ENCODE results near the gene MARCKS.
A peak's percentile ranks its signal among the peaks of the same experiment; 100 is the strongest.

MARCKS gene

GRCh38 chr6:113859349-113860180 lies 2.4 kb downstream of the MARCKS start:
- H3K27ac ChIP-seq (ENCODE audit: insufficient read depth, low read length, poor library complexity, severe bottlenecking) = no peak overlapping the region
- H3K36me3 ChIP-seq (ENCODE audit: control insufficient read depth, insufficient read depth, low read length) = no peaks in the 10 kb centered on the region
- no peak for DNase-seq
- peaks cover 25% of the 10 kb centered on the region for H3K27me3 ChIP-seq (replicated peaks; ENCODE audit: control insufficient read depth, insufficient read depth, low read length, poor library complexity, severe bottlenecking)
- no peaks in the 10 kb centered on the region for H3K9me3 ChIP-seq (ENCODE audit: control insufficient read depth, low read length)
- peaks cover 34% of the 10 kb centered on the region for H3K4me1 ChIP-seq (ENCODE audit: control insufficient read depth, insufficient read depth, low read length, poor library complexity, severe bottlenecking)
- H3K4me3 ChIP-seq (ENCODE audit: insufficient read depth, low read depth, low read length, poor library complexity, severe bottlenecking) = peak overlapping the region; percentile 33

DNA sequence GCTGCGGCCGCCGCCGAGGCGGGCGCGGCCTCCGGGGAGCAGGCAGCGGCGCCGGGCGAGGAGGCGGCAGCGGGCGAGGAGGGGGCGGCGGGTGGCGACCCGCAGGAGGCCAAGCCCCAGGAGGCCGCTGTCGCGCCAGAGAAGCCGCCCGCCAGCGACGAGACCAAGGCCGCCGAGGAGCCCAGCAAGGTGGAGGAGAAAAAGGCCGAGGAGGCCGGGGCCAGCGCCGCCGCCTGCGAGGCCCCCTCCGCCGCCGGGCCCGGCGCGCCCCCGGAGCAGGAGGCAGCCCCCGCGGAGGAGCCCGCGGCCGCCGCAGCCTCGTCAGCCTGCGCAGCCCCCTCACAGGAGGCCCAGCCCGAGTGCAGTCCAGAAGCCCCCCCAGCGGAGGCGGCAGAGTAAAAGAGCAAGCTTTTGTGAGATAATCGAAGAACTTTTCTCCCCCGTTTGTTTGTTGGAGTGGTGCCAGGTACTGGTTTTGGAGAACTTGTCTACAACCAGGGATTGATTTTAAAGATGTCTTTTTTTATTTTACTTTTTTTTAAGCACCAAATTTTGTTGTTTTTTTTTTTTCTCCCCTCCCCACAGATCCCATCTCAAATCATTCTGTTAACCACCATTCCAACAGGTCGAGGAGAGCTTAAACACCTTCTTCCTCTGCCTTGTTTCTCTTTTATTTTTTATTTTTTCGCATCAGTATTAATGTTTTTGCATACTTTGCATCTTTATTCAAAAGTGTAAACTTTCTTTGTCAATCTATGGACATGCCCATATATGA lies 3.2 kb downstream of the MARCKS start:
- Histone ChIP-seq H3K27me3 (replicated peaks; ENCODE audit: control insufficient read depth, insufficient read depth, low read length, poor library complexity, severe bottlenecking) (peaks cover 20% of the 10 kb centered on the region), H3K4me1 (ENCODE audit: control insufficient read depth, insufficient read depth, low read length, poor library complexity, severe bottlenecking) (peaks cover 31% of the 10 kb centered on the region), H3K9me3 (ENCODE audit: control insufficient read depth, low read length) (no peaks in the 10 kb centered on the region), H3K36me3 (ENCODE audit: control insufficient read depth, insufficient read depth, low read length) (no peaks in the 10 kb centered on the region), H3K27ac (ENCODE audit: insufficient read depth, low read length, poor library complexity, severe bottlenecking) (no peak overlapping the region), H3K4me3 (ENCODE audit: insufficient read depth, low read depth, low read length, poor library complexity, severe bottlenecking) (no peak overlapping the region)
- no peak for DNase-seq

DNA sequence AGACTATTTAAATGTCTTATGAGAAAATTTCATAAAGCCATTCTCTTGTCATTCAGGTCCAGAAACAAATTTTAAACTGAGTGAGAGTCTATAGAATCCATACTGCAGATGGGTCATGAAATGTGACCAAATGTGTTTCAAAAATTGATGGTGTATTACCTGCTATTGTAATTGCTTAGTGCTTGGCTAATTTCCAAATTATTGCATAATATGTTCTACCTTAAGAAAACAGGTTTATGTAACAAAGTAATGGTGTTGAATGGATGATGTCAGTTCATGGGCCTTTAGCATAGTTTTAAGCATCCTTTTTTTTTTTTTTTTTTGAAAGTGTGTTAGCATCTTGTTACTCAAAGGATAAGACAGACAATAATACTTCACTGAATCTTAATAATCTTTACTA lies 5.0 kb downstream of the MARCKS start:
- Histone ChIP-seq H3K9me3 (ENCODE audit: control insufficient read depth, low read length) (no peaks in the 10 kb centered on the region), H3K27me3 (replicated peaks; ENCODE audit: control insufficient read depth, insufficient read depth, low read length, poor library complexity, severe bottlenecking) (peaks cover 12% of the 10 kb centered on the region), H3K4me1 (ENCODE audit: control insufficient read depth, insufficient read depth, low read length, poor library complexity, severe bottlenecking) (peaks cover 19% of the 10 kb centered on the region), H3K27ac (ENCODE audit: insufficient read depth, low read length, poor library complexity, severe bottlenecking) (no peak overlapping the region), H3K36me3 (ENCODE audit: control insufficient read depth, insufficient read depth, low read length) (no peaks in the 10 kb centered on the region), H3K4me3 (ENCODE audit: insufficient read depth, low read depth, low read length, poor library complexity, severe bottlenecking) (no peak overlapping the region)
- DNase-seq = no peak

GRCh38 chr6:113870917-113871316 lies 13.8 kb downstream of the MARCKS start:
- no peak overlapping the region for H3K27ac ChIP-seq (ENCODE audit: insufficient read depth, low read length, poor library complexity, severe bottlenecking)
- DNase-seq = no peak
- no peaks in the 10 kb centered on the region for H3K36me3 ChIP-seq (ENCODE audit: control insufficient read depth, insufficient read depth, low read length)

GRCh38 chr6:113871975-113872374 lies 14.8 kb downstream of the MARCKS start:
- Histone ChIP-seq H3K27me3 (replicated peaks; ENCODE audit: control insufficient read depth, insufficient read depth, low read length, poor library complexity, severe bottlenecking) (no peaks in the 10 kb centered on the region), H3K4me1 (ENCODE audit: control insufficient read depth, insufficient read depth, low read length, poor library complexity, severe bottlenecking) (no peaks in the 10 kb centered on the region), H3K36me3 (ENCODE audit: control insufficient read depth, insufficient read depth, low read length) (no peaks in the 10 kb centered on the region), H3K4me3 (ENCODE audit: insufficient read depth, low read depth, low read length, poor library complexity, severe bottlenecking) (no peak overlapping the region), H3K9me3 (ENCODE audit: control insufficient read depth, low read length) (no peaks in the 10 kb centered on the region), H3K27ac (ENCODE audit: insufficient read depth, low read length, poor library complexity, severe bottlenecking) (no peak overlapping the region)
- no peak for DNase-seq

More at GRCh38 chr6:113870917-113871316, 13.8 kb downstream of the MARCKS start:
- no peaks in the 10 kb centered on the region for H3K4me1 ChIP-seq (ENCODE audit: control insufficient read depth, insufficient read depth, low read length, poor library complexity, severe bottlenecking)
- no peak overlapping the region for H3K4me3 ChIP-seq (ENCODE audit: insufficient read depth, low read depth, low read length, poor library complexity, severe bottlenecking)
- H3K27me3 ChIP-seq (replicated peaks; ENCODE audit: control insufficient read depth, insufficient read depth, low read length, poor library complexity, severe bottlenecking) = no peaks in the 10 kb centered on the region
- no peaks in the 10 kb centered on the region for H3K9me3 ChIP-seq (ENCODE audit: control insufficient read depth, low read length)

GRCh38 chr6:113873043-113873667 lies 16.0 kb downstream of the MARCKS start:
- H3K27ac ChIP-seq (ENCODE audit: insufficient read depth, low read length, poor library complexity, severe bottlenecking) = no peak overlapping the region
- no peaks in the 10 kb centered on the region for H3K9me3 ChIP-seq (ENCODE audit: control insufficient read depth, low read length)
- DNase-seq = no peak
- H3K36me3 ChIP-seq (ENCODE audit: control insufficient read depth, insufficient read depth, low read length) = no peaks in the 10 kb centered on the region
- no peaks in the 10 kb centered on the region for H3K4me1 ChIP-seq (ENCODE audit: control insufficient read depth, insufficient read depth, low read length, poor library complexity, severe bottlenecking)
- no peaks in the 10 kb centered on the region for H3K27me3 ChIP-seq (replicated peaks; ENCODE audit: control insufficient read depth, insufficient read depth, low read length, poor library complexity, severe bottlenecking)
- no peak overlapping the region for H3K4me3 ChIP-seq (ENCODE audit: insufficient read depth, low read depth, low read length, poor library complexity, severe bottlenecking)

GRCh38 chr6:113875470-113875869 lies 18.3 kb downstream of the MARCKS start:
- H3K4me3 ChIP-seq (ENCODE audit: insufficient read depth, low read depth, low read length, poor library complexity, severe bottlenecking) = no peak overlapping the region
- no peak for DNase-seq
- no peaks in the 10 kb centered on the region for H3K4me1 ChIP-seq (ENCODE audit: control insufficient read depth, insufficient read depth, low read length, poor library complexity, severe bottlenecking)
- H3K27ac ChIP-seq (ENCODE audit: insufficient read depth, low read length, poor library complexity, severe bottlenecking) = no peak overlapping the region
- no peaks in the 10 kb centered on the region for H3K9me3 ChIP-seq (ENCODE audit: control insufficient read depth, low read length)
- no peaks in the 10 kb centered on the region for H3K36me3 ChIP-seq (ENCODE audit: control insufficient read depth, insufficient read depth, low read length)
- H3K27me3 ChIP-seq (replicated peaks; ENCODE audit: control insufficient read depth, insufficient read depth, low read length, poor library complexity, severe bottlenecking) = no peaks in the 10 kb centered on the region

- Histone ChIP-seq H3K27me3 (replicated peaks; ENCODE audit: control insufficient read depth, insufficient read depth, low read length, poor library complexity, severe bottlenecking) (no peaks in the 10 kb centered on the region), H3K4me1 (ENCODE audit: control insufficient read depth, insufficient read depth, low read length, poor library complexity, severe bottlenecking) (no peaks in the 10 kb centered on the region), H3K9me3 (ENCODE audit: control insufficient read depth, low read length) (no peaks in the 10 kb centered on the region), H3K27ac (ENCODE audit: insufficient read depth, low read length, poor library complexity, severe bottlenecking) (no peak overlapping the region), H3K36me3 (ENCODE audit: control insufficient read depth, insufficient read depth, low read length) (no peaks in the 10 kb centered on the region), H3K4me3 (ENCODE audit: insufficient read depth, low read depth, low read length, poor library complexity, severe bottlenecking) (no peak overlapping the region)
- no peak for DNase-seq
These were observed 19.6 kb downstream of the MARCKS start for GRCh38 chr6:113876695-113877094.

DNA sequence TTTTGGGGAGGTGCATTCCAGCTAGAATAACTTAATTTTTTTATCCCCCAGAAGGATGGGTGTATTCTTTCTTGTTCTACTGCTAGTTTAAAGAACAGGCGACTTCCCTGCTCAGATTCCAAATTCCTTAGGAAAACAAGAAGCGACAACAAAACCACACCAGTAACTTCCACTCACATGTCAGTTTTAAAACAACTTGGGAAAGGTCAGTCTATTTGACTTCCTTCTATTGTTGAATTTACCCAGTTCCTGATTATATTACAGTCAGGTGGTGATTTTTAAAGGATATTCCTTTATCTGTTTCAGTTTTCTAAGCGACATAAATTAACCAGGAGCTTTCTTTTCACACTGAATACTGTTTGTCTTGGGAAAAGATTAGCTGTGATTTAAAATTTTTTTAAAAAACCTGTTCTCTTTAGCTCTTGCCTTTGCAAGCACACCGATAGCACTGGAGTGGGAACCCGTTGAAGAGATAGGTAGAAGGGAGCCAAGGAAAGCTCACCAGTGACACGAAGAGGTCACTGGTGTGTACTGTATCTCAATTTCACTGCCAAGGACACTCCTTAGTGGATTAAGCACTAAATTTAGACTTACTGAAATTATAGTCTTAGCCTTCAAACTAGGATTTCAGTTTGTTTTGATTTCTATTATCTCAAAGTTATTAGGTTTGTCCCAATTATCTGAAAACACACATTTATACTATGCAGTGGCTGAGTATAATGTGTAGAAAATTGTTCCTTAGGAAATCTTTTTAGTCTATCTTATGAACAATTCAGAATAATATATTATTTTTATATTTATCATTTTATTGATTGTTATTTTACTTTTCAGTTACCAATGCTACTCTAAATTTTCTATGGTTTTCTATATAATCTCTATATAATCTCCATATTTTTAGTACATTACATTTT lies 22.3 kb downstream of the MARCKS start:
- DNase-seq = no peak
- Histone ChIP-seq H3K4me3 (ENCODE audit: insufficient read depth, low read depth, low read length, poor library complexity, severe bottlenecking) (no peak overlapping the region), H3K9me3 (ENCODE audit: control insufficient read depth, low read length) (no peaks in the 10 kb centered on the region)

More for the DNA sequence above, 22.3 kb downstream of the MARCKS start:
- no peaks in the 10 kb centered on the region for H3K4me1 ChIP-seq (ENCODE audit: control insufficient read depth, insufficient read depth, low read length, poor library complexity, severe bottlenecking)
- no peak overlapping the region for H3K27ac ChIP-seq (ENCODE audit: insufficient read depth, low read length, poor library complexity, severe bottlenecking)
- H3K27me3 ChIP-seq (replicated peaks; ENCODE audit: control insufficient read depth, insufficient read depth, low read length, poor library complexity, severe bottlenecking) = no peaks in the 10 kb centered on the region
- H3K36me3 ChIP-seq (ENCODE audit: control insufficient read depth, insufficient read depth, low read length) = no peaks in the 10 kb centered on the region
